GM06990 (cell line): ENCODE results near the gene CPA3.

Experiments used
- DNase-seq: peaks from one replicate; pipeline ENCODE4 v3.0.0-alpha.2; 2011; ENCODE audit not compliant: insufficient read length; ENCODE audit errors: extremely low read depth
- H3K27me3 ChIP-seq: replicated peaks from 2 replicates; pipeline ENCODE4 v1.6.0; 2011; ENCODE audit warnings: low read length; ENCODE audit not compliant: control insufficient read depth, insufficient read depth
- H3K36me3 ChIP-seq: 2 replicates; pipeline ENCODE4 v1.5.1; 2011; ENCODE audit warnings: low read length; ENCODE audit not compliant: control insufficient read depth, insufficient read depth
- H3K4me3 ChIP-seq: replicated peaks from 2 replicates; pipeline ENCODE4 v1.5.1; 2011; ENCODE audit warnings: low read depth, mild to moderate bottlenecking, control low read depth, low read length
- CTCF ChIP-seq: IDR thresholded peaks from 2 replicates; pipeline ENCODE4 v1.5.1; 2011; ENCODE audit warnings: low read length, control low read depth, mild to moderate bottlenecking, inconsistent platforms; ENCODE audit not compliant: insufficient read depth, poor library complexity, severe bottlenecking

Gene CPA3

GRCh38 chr3:148823026-148823425, 42.1 kb upstream of the CPA3 start:
- DNase-seq, result no peak
- TF ChIP-seq CTCF, result no peak
- Histone ChIP-seq H3K4me3 (no peak overlapping the region), H3K27me3 (no peaks in the 10 kb centered on the region), H3K36me3 (no peaks in the 10 kb centered on the region)

GRCh38 chr3:148825476-148825875, 39.6 kb upstream of the CPA3 start:
- no peak overlapping the region for H3K4me3 ChIP-seq
- no peaks in the 10 kb centered on the region for H3K36me3 ChIP-seq
- no peaks in the 10 kb centered on the region for H3K27me3 ChIP-seq
- TF ChIP-seq CTCF, result no peak
- DNase-seq, result no peak

- Histone ChIP-seq H3K4me3 (no peak within 1 kb of the TSS), H3K36me3 (no peaks in the 10 kb centered on the region), H3K27me3 (no peaks in the 10 kb centered on the region)
- DNase-seq, result no peak
- TF ChIP-seq CTCF, result no peak
Measured at GRCh38 chr3:148827585-148827984, 37.5 kb upstream of the CPA3 start, which contains the start of gene CPB1. Gene CPB1, plus strand, starts transcription at chr3:148827811. Its CDS starts 13 bp downstream, at chr3:148827824.

- DNase-seq, result no peak
- Histone ChIP-seq H3K27me3 (no peaks in the 10 kb centered on the region; the same call in 1 of the 2 replicates), H3K36me3 (no peaks in the 10 kb centered on the region), H3K4me3 (no peak overlapping the region)
- no peak for TF ChIP-seq CTCF
Measured at GRCh38 chr3:148828136-148828690, 36.9 kb upstream of the CPA3 start.

- DNase-seq, result no peak
- no peaks in the 10 kb centered on the region; the same call in 1 of the 2 replicates for H3K27me3 ChIP-seq
- H3K36me3 ChIP-seq, result no peaks in the 10 kb centered on the region
- no peak for TF ChIP-seq CTCF
- H3K4me3 ChIP-seq, result no peak overlapping the region
Measured at GRCh38 chr3:148829926-148830325, 35.2 kb upstream of the CPA3 start.

GRCh38 chr3:148833223-148833622, 31.9 kb upstream of the CPA3 start:
- no peak for TF ChIP-seq CTCF
- no peak for DNase-seq
- no peaks in the 10 kb centered on the region for H3K36me3 ChIP-seq
- H3K27me3 ChIP-seq, result no peaks in the 10 kb centered on the region; the same call in 1 of the 2 replicates
- no peak overlapping the region for H3K4me3 ChIP-seq
